ENCODE data around the gene RECQL. TPM values are rescaled to one million over a fixed set of nuclear protein-coding genes. Genes with fewer than 3 reads are reported as not detected.
A peak's percentile ranks its signal among the peaks of the same experiment; 100 is the strongest.
"Not testable (repeated sequence)": the region's sequence is repeated elsewhere in the genome, so short reads cannot be mapped to it uniquely, and the experiment has no call there.

Gene RECQL
- total RNA-seq, 1 donor from 2014 or later: 49.1 TPM

DNA sequence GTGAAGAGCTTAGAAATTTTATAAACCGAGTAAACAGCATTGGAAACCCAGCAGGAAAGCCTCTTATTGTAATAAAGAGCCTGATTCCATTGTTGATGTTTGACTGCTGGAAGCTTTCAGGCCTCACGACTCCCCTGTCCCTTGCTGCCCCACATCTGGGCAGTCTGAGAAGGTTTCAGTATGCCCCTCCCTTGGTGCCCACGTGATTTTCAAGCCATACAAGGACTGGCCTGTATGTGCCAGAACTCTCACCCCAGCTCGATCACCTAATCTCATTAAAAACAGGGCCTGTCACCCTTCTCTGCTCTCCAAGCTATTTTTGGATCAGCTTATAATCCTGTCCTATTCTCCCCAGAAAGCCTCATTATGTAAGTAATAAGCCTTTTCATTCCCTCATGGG is 71.4 kb downstream of the RECQL start:
- FAIRE-seq (no peak), DNase-seq (ENCODE audit: low read depth) (no peak)
- peaks cover 10% of the 10 kb centered on the region for H3K4me1 Mint-ChIP-seq (ENCODE audit: low read depth, unreplicated experiment)
- TF ChIP-seq CTCF (IDR thresholded peaks at IDR 0.05; ENCODE audit: insufficient read depth, low read depth, low read length) (no peak), EZH2 (IDR thresholded peaks at IDR 0.05; ENCODE audit: insufficient read depth, low read length) (no peak)
- H3K27ac ChIP-seq (ENCODE audit: low read depth, low read length): no peak overlapping the region
- H3K4me3 Mint-ChIP-seq (ENCODE audit: unreplicated experiment): no peak overlapping the region
- H3K9me3 Mint-ChIP-seq (ENCODE audit: unreplicated experiment): peaks cover 4% of the 10 kb centered on the region
- H3K4me1 ChIP-seq (ENCODE audit: insufficient read depth, low read length): peaks cover 4% of the 10 kb centered on the region
- no peak overlapping the region for H3K4me3 ChIP-seq (ENCODE audit: insufficient read depth, low read depth, low read length)
- H3K79me2 ChIP-seq (ENCODE audit: insufficient read depth, low read length): no peaks in the 10 kb centered on the region
- H3K27ac Mint-ChIP-seq (ENCODE audit: unreplicated experiment): no peak overlapping the region
- no peak overlapping the region for H3K4me2 ChIP-seq (ENCODE audit: low read length)
- H4K20me1 ChIP-seq (ENCODE audit: insufficient read depth, low read length): no peaks in the 10 kb centered on the region
- H3K27me3 Mint-ChIP-seq (ENCODE audit: low read depth, unreplicated experiment): no peaks in the 10 kb centered on the region
- H3K27me3 ChIP-seq (ENCODE audit: insufficient read depth, low read length): no peaks in the 10 kb centered on the region
- H3K36me3 ChIP-seq (ENCODE audit: insufficient read depth, low read length): no peaks in the 10 kb centered on the region
- no peak overlapping the region for H3K9ac ChIP-seq (ENCODE audit: low read length)
- no peak overlapping the region for H2AFZ ChIP-seq (ENCODE audit: low read depth, low read length)
- no peaks in the 10 kb centered on the region for H3K36me3 Mint-ChIP-seq (ENCODE audit: low read depth, unreplicated experiment)
- no peaks in the 10 kb centered on the region for H3K9me3 ChIP-seq (ENCODE audit: insufficient read depth, low read depth, low read length)

DNA sequence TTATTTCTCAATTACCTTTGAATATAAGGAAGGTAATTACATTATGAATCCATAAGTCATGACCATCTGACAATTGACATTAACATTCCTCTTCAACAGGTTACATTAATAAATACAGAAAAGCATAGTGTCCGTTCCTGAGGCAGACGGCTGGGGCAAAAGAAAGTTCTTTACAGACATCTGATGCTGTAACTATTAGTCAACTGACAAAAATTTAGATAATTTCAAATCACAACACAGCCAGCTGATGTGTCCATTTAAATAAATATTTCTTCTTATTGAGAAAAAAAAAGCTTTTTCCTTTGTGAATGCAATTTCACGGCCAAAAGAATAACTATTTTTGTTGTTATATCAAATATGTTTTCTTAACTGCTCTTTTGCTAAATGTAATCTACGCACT is 73.2 kb downstream of the RECQL start:
- DNase-seq (ENCODE audit: low read depth): peak; percentile 28
- Histone ChIP-seq H3K79me2 (ENCODE audit: insufficient read depth, low read length) (no peaks in the 10 kb centered on the region), H3K9me3 (ENCODE audit: insufficient read depth, low read depth, low read length) (no peaks in the 10 kb centered on the region), H4K20me1 (ENCODE audit: insufficient read depth, low read length) (no peaks in the 10 kb centered on the region), H3K27me3 (ENCODE audit: insufficient read depth, low read length) (no peaks in the 10 kb centered on the region), H3K4me3 (ENCODE audit: insufficient read depth, low read depth, low read length) (no peak overlapping the region), H3K4me1 (ENCODE audit: insufficient read depth, low read length) (peaks cover 4% of the 10 kb centered on the region), H3K4me2 (ENCODE audit: low read length) (peak overlapping the region; percentile 41), H3K36me3 (ENCODE audit: insufficient read depth, low read length) (no peaks in the 10 kb centered on the region), H2AFZ (ENCODE audit: low read depth, low read length) (no peak overlapping the region), H3K27ac (ENCODE audit: low read depth, low read length) (peak overlapping the region; percentile 38), H3K9ac (ENCODE audit: low read length) (no peak overlapping the region)
- Mint-ChIP-seq H3K9me3 (ENCODE audit: unreplicated experiment) (peaks cover 4% of the 10 kb centered on the region), H3K27me3 (ENCODE audit: low read depth, unreplicated experiment) (no peaks in the 10 kb centered on the region), H3K36me3 (ENCODE audit: low read depth, unreplicated experiment) (no peaks in the 10 kb centered on the region), H3K4me3 (ENCODE audit: unreplicated experiment) (no peak overlapping the region), H3K4me1 (ENCODE audit: low read depth, unreplicated experiment) (peaks cover 10% of the 10 kb centered on the region), H3K27ac (ENCODE audit: unreplicated experiment) (peak overlapping the region; percentile 19)
- TF ChIP-seq EZH2 (IDR thresholded peaks at IDR 0.05; ENCODE audit: insufficient read depth, low read length): no peak
- no peak for TF ChIP-seq CTCF (IDR thresholded peaks at IDR 0.05; ENCODE audit: insufficient read depth, low read depth, low read length)
- no peak for FAIRE-seq

DNA sequence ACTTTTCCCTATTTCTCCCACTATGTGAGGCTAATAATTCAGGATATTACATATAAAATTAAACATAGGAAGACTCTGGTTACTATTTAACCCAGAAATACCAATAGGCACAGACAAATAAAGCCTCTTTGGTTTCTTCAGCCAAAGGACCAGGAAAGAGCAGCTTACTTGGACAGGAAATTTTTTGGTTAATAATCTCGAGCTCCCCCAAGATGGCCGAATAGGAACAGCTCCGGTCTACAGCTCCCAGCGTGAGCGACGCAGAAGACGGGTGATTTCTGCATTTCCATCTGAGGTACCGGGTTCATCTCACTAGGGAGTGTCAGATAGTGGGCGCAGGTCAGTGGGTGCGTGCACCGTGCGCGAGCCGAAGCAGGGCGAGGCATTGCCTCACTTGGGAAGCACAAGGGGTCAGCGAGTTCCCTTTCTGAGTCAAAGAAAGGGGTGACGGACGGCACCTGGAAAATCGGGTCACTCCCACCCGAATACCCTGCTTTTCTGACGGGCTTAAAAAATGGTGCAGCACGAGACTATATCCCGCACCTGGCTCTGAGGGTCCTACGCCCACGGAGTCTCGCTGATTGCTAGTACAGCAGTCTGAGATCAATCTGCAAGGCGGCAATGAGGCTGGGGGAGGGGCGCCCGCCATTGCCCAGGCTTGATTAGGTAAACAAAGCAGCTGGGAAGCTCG is 82.3 kb downstream of the RECQL start:
- not testable (repeated sequence) for H3K79me2 ChIP-seq (ENCODE audit: insufficient read depth, low read length); H3K4me3 Mint-ChIP-seq (ENCODE audit: unreplicated experiment); DNase-seq (ENCODE audit: low read depth); H2AFZ ChIP-seq (ENCODE audit: low read depth, low read length); H3K9me3 Mint-ChIP-seq (ENCODE audit: unreplicated experiment); H3K4me2 ChIP-seq (ENCODE audit: low read length); H3K27ac Mint-ChIP-seq (ENCODE audit: unreplicated experiment); H3K27ac ChIP-seq (ENCODE audit: low read depth, low read length); H3K27me3 ChIP-seq (ENCODE audit: insufficient read depth, low read length); H3K9me3 ChIP-seq (ENCODE audit: insufficient read depth, low read depth, low read length); H3K9ac ChIP-seq (ENCODE audit: low read length); H3K36me3 Mint-ChIP-seq (ENCODE audit: low read depth, unreplicated experiment); H3K4me1 ChIP-seq (ENCODE audit: insufficient read depth, low read length); FAIRE-seq; H4K20me1 ChIP-seq (ENCODE audit: insufficient read depth, low read length); H3K4me3 ChIP-seq (ENCODE audit: insufficient read depth, low read depth, low read length); H3K36me3 ChIP-seq (ENCODE audit: insufficient read depth, low read length); H3K27me3 Mint-ChIP-seq (ENCODE audit: low read depth, unreplicated experiment)
- peaks cover 12% of the 10 kb centered on the region for H3K4me1 Mint-ChIP-seq (ENCODE audit: low read depth, unreplicated experiment)

Other genes starting within 250 kb of the RECQL start
- gene SLCO1A2, start 166.7 kb downstream of the RECQL start, total RNA-seq: 0.05 and 0.32 TPM in 2 replicates
- gene IAPP, start 128.7 kb downstream of the RECQL start, total RNA-seq: not detected in 2 replicates
- gene PYROXD1, start 64.0 kb downstream of the RECQL start, total RNA-seq: 10.9 and 11.3 TPM in 2 replicates
- gene GOLT1B, start 154 bp upstream of the RECQL start, total RNA-seq: 90.3 and 93.5 TPM in 2 replicates
- 19.8 and 26.1 TPM in 2 replicates for gene SPX, start 24.7 kb upstream of the RECQL start, total RNA-seq
- gene GYS2, start 103.2 kb upstream of the RECQL start, total RNA-seq: not detected in 2 replicates
- 698 and 775 TPM in 2 replicates for gene LDHB, start 156.2 kb upstream of the RECQL start, total RNA-seq

Data from astrocyte (in vitro differentiated cells and primary cell).